Measurements from ENCODE around the gene FRY.

- no peak for TF ChIP-seq EZH2 (IDR thresholded peaks at IDR 0.05)
- no peak for TF ChIP-seq POLR2AphosphoS5 (IDR thresholded peaks at IDR 0.05; ENCODE audit: borderline replicate concordance, low read depth, low read length)
- no peak for TF ChIP-seq FOXP2 (optimal IDR thresholded peaks at IDR 0.05; ENCODE audit: control extremely low read depth, extremely low read length, insufficient read depth)
These were observed 93.2 kb downstream of the FRY start for GRCh38 chr13:32124743-32125142.
